CD4-positive, alpha-beta T cell treated with Interleukin-4 for 1 hour (primary cell): ENCODE results near the gene SYT6.

Source experiments
- DNase-seq, 2 donors: peaks; one replicate each; pipeline ENCODE4 v3.0.0-alpha.2; 2020 to 2022

Gene SYT6

GRCh38 chr1:114116086-114116485 lies 37.6 kb downstream of the SYT6 start:
- no peak for DNase-seq

- DNase-seq: no peak
These were observed 39.2 kb downstream of the SYT6 start for GRCh38 chr1:114114185-114115094.

- DNase-seq: peak in 1 of 2 donors; percentile 51
These were observed 40.1 kb downstream of the SYT6 start for GRCh38 chr1:114113411-114114184.

- DNase-seq: no peak
These were observed 40.9 kb downstream of the SYT6 start for GRCh38 chr1:114112775-114113174.

GRCh38 chr1:114111731-114112641 lies 41.7 kb downstream of the SYT6 start:
- DNase-seq: no peak

- DNase-seq: no peak
These were observed 43.7 kb downstream of the SYT6 start for GRCh38 chr1:114109981-114110380.

GRCh38 chr1:114108751-114109255 lies 44.9 kb downstream of the SYT6 start:
- DNase-seq: peak in 1 of 2 donors; percentile 20

GRCh38 chr1:114107474-114108435 lies 45.9 kb downstream of the SYT6 start:
- no peak for DNase-seq

GRCh38 chr1:114105421-114105979 lies 48.2 kb downstream of the SYT6 start:
- DNase-seq: no peak

GRCh38 chr1:114104949-114105348 lies 48.7 kb downstream of the SYT6 start:
- DNase-seq: no peak

- no peak for DNase-seq
These were observed 49.7 kb downstream of the SYT6 start for GRCh38 chr1:114103992-114104391.

- no peak for DNase-seq
These were observed 51.5 kb downstream of the SYT6 start for GRCh38 chr1:114102136-114102535.

GRCh38 chr1:114100148-114100547 lies 53.5 kb downstream of the SYT6 start:
- no peak for DNase-seq

- no peak for DNase-seq
These were observed 54.4 kb downstream of the SYT6 start for GRCh38 chr1:114099268-114099667.

- DNase-seq: no peak
These were observed 56.6 kb downstream of the SYT6 start for GRCh38 chr1:114097109-114097508.

GRCh38 chr1:114094675-114095074 lies 59.0 kb downstream of the SYT6 start:
- no peak for DNase-seq

GRCh38 chr1:114094363-114094634 lies 59.4 kb downstream of the SYT6 start:
- DNase-seq: no peak

GRCh38 chr1:114093624-114094362 lies 59.9 kb downstream of the SYT6 start:
- peak in 1 of 2 donors; percentile 3 for DNase-seq

- DNase-seq: no peak
These were observed 61.2 kb downstream of the SYT6 start for GRCh38 chr1:114092186-114093062.

- no peak for DNase-seq
These were observed 62.0 kb downstream of the SYT6 start for GRCh38 chr1:114091711-114092110.
